Measurements from ENCODE around the gene PROX2. TPM values are rescaled to one million over a fixed set of nuclear protein-coding genes. Genes with fewer than 3 reads are reported as not detected.
A peak's percentile ranks its signal among the peaks of the same experiment; 100 is the strongest.

The PROX2 gene
- total and polyA plus RNA-seq, 9 of the 15 experiments (the other 6 are each of a cell fraction or from before 2014, with no cell fraction given) = not detected

- TF ChIP-seq RBBP5 (IDR thresholded peaks at IDR 0.05; ENCODE audit: borderline replicate concordance, insufficient read depth, low read length, poor library complexity, severe bottlenecking) (peak; percentile 62), NCOA4 (IDR thresholded peaks at IDR 0.05; ENCODE audit: partially characterized antibody) (no peak), STAG1 (CRISPR knock-in tag; IDR thresholded peaks at IDR 0.05; ENCODE audit: borderline replicate concordance) (no peak), EZH2 (IDR thresholded peaks at IDR 0.05; ENCODE audit: borderline replicate concordance, low read depth, low read length) (no peak), E4F1 (CRISPR knock-in tag; IDR thresholded peaks at IDR 0.05; ENCODE audit: borderline replicate concordance) (peak; percentile 87), L3MBTL2 (IDR thresholded peaks at IDR 0.05) (peak; percentile 44; the same call in 1 of the 2 replicates), PHF8 (IDR thresholded peaks at IDR 0.05; ENCODE audit: borderline replicate concordance, low read length) (peak; percentile 69; the same call in 1 of the 2 replicates), KDM5B (IDR thresholded peaks at IDR 0.05; ENCODE audit: insufficient replicate concordance, low read depth, low read length) (peak; percentile 41), ZNF766 (CRISPR knock-in tag; conservative IDR thresholded peaks at IDR 0.05) (no peak)
These were observed 46.9 kb upstream of the PROX2 start, which contains the start of gene RPS6KL1 (continued) for GRCh38 chr14:74922752-74923401.
